Smooth muscle cell (in vitro differentiated cells): Measurements from ENCODE around the gene AKR1B1. TPM values are rescaled to one million over a fixed set of nuclear protein-coding genes. Genes with fewer than 3 reads are reported as not detected.

ENCODE experiments used
- DNase-seq: peaks from one replicate; lab custom pipeline; 2025; ENCODE audit not compliant: unreplicated experiment; lab: John Stamatoyannopoulos, UW
- H2AFZ ChIP-seq: fragments of 200-600 bp; sonication (generic); 2 replicates; pipeline ENCODE4 v1.6.0; 2016; ENCODE audit warnings: antibody characterized with exemption, low read depth, mild to moderate bottlenecking
- H3F3A ChIP-seq: fragments of 200-600 bp; sonication (generic); 2 replicates; pipeline ENCODE4 v1.6.0; 2017; ENCODE audit warnings: antibody characterized with exemption, low read depth
- H3K27ac ChIP-seq: fragments of 200-600 bp; sonication (generic); 2 replicates; pipeline ENCODE4 v1.5.1; 2016; ENCODE audit warnings: low read depth, mild to moderate bottlenecking
- H3K27me3 ChIP-seq: fragments of 200-600 bp; sonication (generic); 2 replicates; pipeline ENCODE4 v1.6.1; 2016; ENCODE audit warnings: low read depth, mild to moderate bottlenecking
- H3K36me3 ChIP-seq: fragments of 200-600 bp; sonication (generic); 2 replicates; pipeline ENCODE4 v1.5.1; 2016; ENCODE audit warnings: low read depth
- H3K4me1 ChIP-seq: fragments of 200-600 bp; sonication (generic); 2 replicates; pipeline ENCODE4 v1.5.1; 2016; ENCODE audit warnings: low read depth
- H3K4me2 ChIP-seq: fragments of 200-600 bp; sonication (generic); 2 replicates; pipeline ENCODE4 v1.6.0; 2016; ENCODE audit warnings: mild to moderate bottlenecking
- H3K4me3 ChIP-seq: fragments of 200-600 bp; sonication (generic); 2 replicates; pipeline ENCODE4 v1.5.1; 2016; ENCODE audit warnings: mild to moderate bottlenecking
- H3K79me2 ChIP-seq: fragments of 200-600 bp; sonication (generic); 2 replicates; pipeline ENCODE4 v1.6.0; 2016; ENCODE audit warnings: low read depth, mild to moderate bottlenecking
- H3K9ac ChIP-seq: fragments of 200-600 bp; sonication (generic); 2 replicates; pipeline ENCODE4 v1.6.0; 2016; ENCODE audit warnings: low read depth
- H3K9me3 ChIP-seq: fragments of 200-600 bp; sonication (generic); replicated peaks from 2 replicates; pipeline ENCODE4 v1.5.1; 2016; ENCODE audit warnings: low read depth
- H4K20me1 ChIP-seq: fragments of 200-600 bp; sonication (generic); 2 replicates; pipeline ENCODE4 v1.6.0; 2016; ENCODE audit warnings: low read depth
- WGBS: methylation state at CpG from one replicate; pipeline ENCODE4 v1.1.7; 2016; ENCODE audit warnings: low lambda C conversion rate; 5-methylcytosine and 5-hydroxymethylcytosine counted together
- polyA plus RNA-seq: library from polyadenylated mRNA; unstranded; fragments of >200 nt; fragmentation: Nextera tagmentation; extraction: Ambion mirVana; gene quantifications from 2 replicates; pipeline ENCODE4 v1.2.1, GENCODE V29; 2016
- total RNA-seq: library from RNA; depleted of rRNA; stranded (reverse); fragments of >200 nt; gene quantifications from 2 replicates; pipeline ENCODE4 v1.2.3, GENCODE V29; 2014
- TF ChIP-seq, protein P1 (sequence below): fragments of 200-600 bp; sonication (generic); IDR thresholded peaks from 2 replicates; pipeline ENCODE4 v1.5.1; 2017; ENCODE audit warnings: borderline replicate concordance, mild to moderate bottlenecking, antibody characterized with exemption; ENCODE audit not compliant: insufficient read depth, poor library complexity, severe bottlenecking

AKR1B1 gene
- total and polyA plus RNA-seq, 2 experiments from 2014 or later, result 75.7 to 122 TPM

DNA sequence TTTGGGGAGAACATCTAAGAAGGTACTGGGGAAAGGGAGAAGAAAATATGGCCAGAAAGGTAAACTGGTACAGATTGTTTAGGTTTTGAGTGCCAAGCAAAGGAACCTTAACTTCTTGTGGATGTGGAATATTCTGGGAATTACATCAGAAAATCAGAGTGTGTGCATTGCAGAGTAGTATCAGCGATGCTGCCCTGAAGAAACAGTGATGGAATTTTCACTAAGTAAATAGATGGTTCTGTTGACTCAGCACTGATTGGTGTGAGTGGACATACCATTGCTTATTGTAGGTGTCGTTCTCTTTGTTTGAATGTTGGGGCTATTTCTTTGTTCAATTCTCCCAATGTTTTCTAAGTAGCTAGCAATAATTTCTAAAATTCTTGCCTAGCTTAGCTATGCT, 24.4 kb upstream of the AKR1B1 start:
- Histone ChIP-seq H3K4me1 (peaks cover 5% of the 10 kb centered on the region), H3K27ac (no peak overlapping the region), H3K36me3 (no peaks in the 10 kb centered on the region), H3K9ac (no peak overlapping the region), H3K79me2 (no peaks in the 10 kb centered on the region), H3K4me2 (no peak overlapping the region), H2AFZ (no peak overlapping the region), H3K9me3 (no peaks in the 10 kb centered on the region), H3F3A (peaks cover 18% of the 10 kb centered on the region), H4K20me1 (no peaks in the 10 kb centered on the region), H3K4me3 (no peak overlapping the region), H3K27me3 (no peaks in the 10 kb centered on the region)
- DNase-seq, result no peak
- TF ChIP-seq, protein P1, sequence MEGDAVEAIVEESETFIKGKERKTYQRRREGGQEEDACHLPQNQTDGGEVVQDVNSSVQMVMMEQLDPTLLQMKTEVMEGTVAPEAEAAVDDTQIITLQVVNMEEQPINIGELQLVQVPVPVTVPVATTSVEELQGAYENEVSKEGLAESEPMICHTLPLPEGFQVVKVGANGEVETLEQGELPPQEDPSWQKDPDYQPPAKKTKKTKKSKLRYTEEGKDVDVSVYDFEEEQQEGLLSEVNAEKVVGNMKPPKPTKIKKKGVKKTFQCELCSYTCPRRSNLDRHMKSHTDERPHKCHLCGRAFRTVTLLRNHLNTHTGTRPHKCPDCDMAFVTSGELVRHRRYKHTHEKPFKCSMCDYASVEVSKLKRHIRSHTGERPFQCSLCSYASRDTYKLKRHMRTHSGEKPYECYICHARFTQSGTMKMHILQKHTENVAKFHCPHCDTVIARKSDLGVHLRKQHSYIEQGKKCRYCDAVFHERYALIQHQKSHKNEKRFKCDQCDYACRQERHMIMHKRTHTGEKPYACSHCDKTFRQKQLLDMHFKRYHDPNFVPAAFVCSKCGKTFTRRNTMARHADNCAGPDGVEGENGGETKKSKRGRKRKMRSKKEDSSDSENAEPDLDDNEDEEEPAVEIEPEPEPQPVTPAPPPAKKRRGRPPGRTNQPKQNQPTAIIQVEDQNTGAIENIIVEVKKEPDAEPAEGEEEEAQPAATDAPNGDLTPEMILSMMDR, result no peak
- 78% methylated on average over 2 of the region's 2 CpGs for WGBS

DNA sequence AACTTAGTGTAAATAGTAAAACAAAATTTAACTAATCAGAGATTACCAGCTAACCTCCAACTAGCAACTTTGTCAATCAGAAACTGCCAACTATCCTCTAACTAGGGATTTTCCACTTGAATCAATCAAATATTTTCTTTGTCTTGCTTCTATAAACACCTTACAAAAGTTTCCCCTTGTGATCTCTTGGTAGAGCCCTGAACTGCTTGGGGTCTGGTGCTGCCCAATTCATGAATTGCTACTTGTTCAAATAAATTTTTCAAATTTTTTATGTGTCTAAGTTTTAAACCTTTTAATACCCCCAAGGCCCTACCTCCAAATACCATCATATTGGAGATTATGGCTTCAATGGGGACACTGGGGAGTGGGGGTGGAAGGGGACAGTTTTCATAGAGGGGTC, 24.0 kb upstream of the AKR1B1 start:
- no peak overlapping the region for H3K27ac ChIP-seq
- TF ChIP-seq, protein P1, result no peak
- no peak overlapping the region for H3K4me2 ChIP-seq
- no peak for DNase-seq
- no peak overlapping the region for H3K9ac ChIP-seq
- H3F3A ChIP-seq, result peaks cover 18% of the 10 kb centered on the region
- H4K20me1 ChIP-seq, result no peaks in the 10 kb centered on the region
- no peaks in the 10 kb centered on the region for H3K36me3 ChIP-seq
- H3K27me3 ChIP-seq, result no peaks in the 10 kb centered on the region
- H3K79me2 ChIP-seq, result no peaks in the 10 kb centered on the region
- H3K4me1 ChIP-seq, result peaks cover 8% of the 10 kb centered on the region
- H3K9me3 ChIP-seq, result no peaks in the 10 kb centered on the region
- H2AFZ ChIP-seq, result no peak overlapping the region
- H3K4me3 ChIP-seq, result no peak overlapping the region

DNA sequence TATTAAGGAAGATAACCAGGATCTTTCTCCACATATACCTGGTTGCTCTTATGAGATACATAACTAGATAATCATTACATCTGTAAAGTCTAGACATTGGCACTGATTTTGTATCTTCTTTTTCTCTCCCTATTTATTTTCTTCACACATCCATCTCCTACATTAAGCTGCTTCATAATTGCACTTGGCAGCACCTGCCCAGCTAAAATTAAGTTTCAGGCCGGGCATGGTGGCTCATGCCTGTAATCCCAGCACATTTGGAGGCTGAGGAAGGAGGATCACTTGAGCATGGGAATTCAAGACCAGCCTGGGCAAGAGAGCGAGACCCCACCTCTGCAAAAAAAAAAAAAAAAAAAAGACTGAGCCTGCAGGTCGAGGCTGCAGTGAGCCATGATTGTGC, 22.3 kb upstream of the AKR1B1 start:
- Histone ChIP-seq H3K9me3 (no peaks in the 10 kb centered on the region), H3F3A (peaks cover 29% of the 10 kb centered on the region), H3K36me3 (no peaks in the 10 kb centered on the region), H3K27ac (no peak overlapping the region), H3K9ac (no peak overlapping the region), H3K79me2 (no peaks in the 10 kb centered on the region), H3K27me3 (no peaks in the 10 kb centered on the region), H3K4me1 (peaks cover 12% of the 10 kb centered on the region), H2AFZ (no peak overlapping the region), H4K20me1 (no peaks in the 10 kb centered on the region), H3K4me2 (peak overlapping the region; percentile 80), H3K4me3 (no peak overlapping the region)
- TF ChIP-seq, protein P1, result no peak
- DNase-seq, result no peak
- 97% methylated on average over 3 of the region's 3 CpGs for WGBS

DNA sequence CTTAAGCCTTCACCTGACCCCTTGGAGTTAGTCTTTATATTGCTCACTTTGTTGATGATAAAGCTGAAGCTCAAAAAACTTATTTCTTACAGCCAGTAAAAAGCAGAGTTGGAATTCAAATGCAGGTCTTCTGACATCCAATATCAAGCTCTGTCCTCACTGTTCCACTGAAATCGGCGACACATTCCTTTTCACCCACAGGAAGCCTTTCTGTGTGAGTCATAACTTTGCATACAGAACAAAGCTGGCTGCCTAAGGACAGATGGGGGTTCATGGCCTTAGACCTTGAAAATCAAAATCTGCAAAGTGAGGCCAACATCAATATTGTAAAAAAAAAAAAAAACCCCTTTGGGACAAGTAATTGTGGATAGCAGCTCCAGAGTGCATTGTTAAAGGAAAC, 21.8 kb upstream of the AKR1B1 start:
- Histone ChIP-seq H3F3A (peaks cover 29% of the 10 kb centered on the region), H3K4me1 (peaks cover 12% of the 10 kb centered on the region), H3K79me2 (no peaks in the 10 kb centered on the region), H4K20me1 (no peaks in the 10 kb centered on the region), H3K4me2 (peak overlapping the region; percentile 80), H3K9me3 (no peaks in the 10 kb centered on the region), H3K4me3 (no peak overlapping the region), H3K27me3 (no peaks in the 10 kb centered on the region), H3K27ac (peak overlapping the region; percentile 58), H2AFZ (no peak overlapping the region), H3K9ac (no peak overlapping the region), H3K36me3 (no peaks in the 10 kb centered on the region)
- WGBS, result 0% methylated on average over 2 of the region's 2 CpGs
- TF ChIP-seq, protein P1, result no peak
- no peak for DNase-seq
